ENCODE measurements around the gene PRKG1. TPM values are rescaled to one million over a fixed set of nuclear protein-coding genes. Genes with fewer than 3 reads are reported as not detected.
"Not testable (repeated sequence)": the region's sequence is repeated elsewhere in the genome, so short reads cannot be mapped to it uniquely, and the experiment has no call there.

PRKG1 gene
- total RNA-seq, 1 donor: 67.3 TPM

DNA sequence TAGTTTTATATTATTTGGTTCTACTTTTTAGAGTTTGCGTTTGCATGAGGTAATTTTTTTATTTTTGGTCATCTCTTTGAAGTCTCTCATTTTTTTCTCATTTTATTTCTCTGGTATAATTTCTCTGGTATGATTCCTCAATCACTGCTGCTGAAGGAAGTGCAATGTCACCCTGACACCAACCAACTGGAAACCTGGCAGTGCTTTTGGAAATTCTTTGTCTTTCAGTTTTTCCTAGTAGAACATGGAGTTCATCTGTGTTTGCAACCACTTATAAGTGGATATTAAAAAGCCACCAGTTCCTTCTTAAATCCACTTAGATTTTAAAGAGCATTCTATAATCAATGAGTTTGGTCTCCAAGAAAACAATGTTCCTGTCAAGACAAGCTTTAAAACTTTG is 291.8 kb downstream of the PRKG1 start:
- DNase-seq (ENCODE audit: low read depth in 2 of 3, low spot score in 2 of 3): no peak

DNA sequence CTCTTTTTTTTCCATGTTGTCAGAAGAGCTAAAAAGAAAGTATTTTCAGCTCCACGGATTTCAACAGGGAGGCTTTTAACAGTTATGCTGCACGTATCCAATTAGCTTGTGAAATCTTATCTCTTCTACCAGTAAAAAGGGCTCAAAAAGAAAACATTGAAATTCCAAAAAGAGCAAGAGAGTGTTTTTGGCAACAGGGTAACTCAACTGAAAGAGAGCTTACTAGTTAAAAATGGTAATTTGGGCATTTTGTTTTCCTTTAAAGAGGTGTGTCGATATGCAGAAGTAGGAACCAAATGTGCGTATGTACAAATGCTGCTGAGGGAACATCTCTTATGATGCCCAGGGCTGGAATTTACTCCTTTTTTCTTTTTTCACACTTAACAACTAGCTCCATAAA is 292.8 kb downstream of the PRKG1 start:
- no peak for DNase-seq (ENCODE audit: low read depth in 2 of 3, low spot score in 2 of 3)

GRCh38 chr10:51367694-51368093 is 293.4 kb downstream of the PRKG1 start:
- DNase-seq (ENCODE audit: low read depth in 2 of 3, low spot score in 2 of 3): no peak

GRCh38 chr10:51368943-51369342 is 294.7 kb downstream of the PRKG1 start:
- DNase-seq (ENCODE audit: low read depth in 2 of 3, low spot score in 2 of 3): no peak

DNA sequence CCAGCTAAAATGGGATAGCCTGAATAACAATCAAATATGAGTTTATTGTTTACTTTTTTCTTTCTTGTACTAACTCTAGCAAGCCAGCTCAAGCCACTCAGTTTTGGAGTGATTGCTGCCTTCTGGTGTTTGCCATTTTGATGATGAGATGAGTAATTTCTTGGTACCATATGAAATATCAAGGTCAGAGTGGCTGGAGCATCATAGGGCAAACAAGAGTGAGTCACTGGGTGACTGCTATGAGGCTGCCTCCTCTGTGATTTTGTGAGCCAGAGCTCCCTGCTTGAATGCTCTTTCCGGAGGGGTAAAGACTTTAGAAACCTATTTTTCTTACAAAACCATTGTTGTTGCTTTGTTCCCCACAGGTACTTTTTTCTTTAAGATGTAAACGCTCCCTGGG is 295.6 kb downstream of the PRKG1 start:
- no peak for DNase-seq (ENCODE audit: low read depth in 2 of 3, low spot score in 2 of 3)

DNA sequence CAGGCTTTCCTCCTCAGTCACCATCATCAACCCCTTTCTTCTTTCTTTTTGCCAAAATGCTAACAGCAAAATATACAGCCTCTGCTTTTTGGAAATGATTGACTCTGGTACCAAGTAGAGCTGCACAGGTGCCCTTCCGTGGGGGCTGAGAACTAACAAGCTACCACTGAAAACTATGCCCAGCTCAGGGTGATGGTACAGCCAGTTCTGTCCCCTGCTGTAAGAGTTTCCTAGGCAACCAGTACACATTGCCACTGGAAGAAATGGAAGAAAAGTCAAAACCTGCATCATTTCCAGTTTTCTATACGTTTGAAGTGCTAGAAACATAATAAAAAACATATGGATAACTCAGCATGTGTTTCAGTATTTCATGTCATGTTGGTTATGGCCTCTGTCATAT is 297.5 kb downstream of the PRKG1 start:
- no peak for DNase-seq (ENCODE audit: low read depth in 2 of 3, low spot score in 2 of 3)

DNA sequence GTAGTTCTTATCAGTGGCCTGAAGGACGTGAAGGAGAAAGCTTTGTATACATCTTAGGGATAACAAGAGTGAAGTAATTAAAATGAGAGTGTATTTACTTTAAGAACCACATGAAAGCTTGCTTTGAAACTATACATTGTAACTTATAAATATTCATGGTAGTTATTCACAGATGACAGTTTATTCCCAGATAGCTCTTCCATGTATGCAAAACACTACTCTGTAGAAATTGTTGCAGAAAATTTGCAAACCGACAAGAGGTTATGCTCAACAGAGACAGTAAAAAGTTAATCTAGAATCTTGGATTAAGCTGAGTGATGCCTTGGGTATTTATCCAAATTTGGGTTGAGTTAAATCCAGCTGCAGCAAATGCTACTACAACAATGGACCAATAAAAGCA is 301.5 kb downstream of the PRKG1 start:
- DNase-seq (ENCODE audit: low read depth in 2 of 3, low spot score in 2 of 3): no peak

DNA sequence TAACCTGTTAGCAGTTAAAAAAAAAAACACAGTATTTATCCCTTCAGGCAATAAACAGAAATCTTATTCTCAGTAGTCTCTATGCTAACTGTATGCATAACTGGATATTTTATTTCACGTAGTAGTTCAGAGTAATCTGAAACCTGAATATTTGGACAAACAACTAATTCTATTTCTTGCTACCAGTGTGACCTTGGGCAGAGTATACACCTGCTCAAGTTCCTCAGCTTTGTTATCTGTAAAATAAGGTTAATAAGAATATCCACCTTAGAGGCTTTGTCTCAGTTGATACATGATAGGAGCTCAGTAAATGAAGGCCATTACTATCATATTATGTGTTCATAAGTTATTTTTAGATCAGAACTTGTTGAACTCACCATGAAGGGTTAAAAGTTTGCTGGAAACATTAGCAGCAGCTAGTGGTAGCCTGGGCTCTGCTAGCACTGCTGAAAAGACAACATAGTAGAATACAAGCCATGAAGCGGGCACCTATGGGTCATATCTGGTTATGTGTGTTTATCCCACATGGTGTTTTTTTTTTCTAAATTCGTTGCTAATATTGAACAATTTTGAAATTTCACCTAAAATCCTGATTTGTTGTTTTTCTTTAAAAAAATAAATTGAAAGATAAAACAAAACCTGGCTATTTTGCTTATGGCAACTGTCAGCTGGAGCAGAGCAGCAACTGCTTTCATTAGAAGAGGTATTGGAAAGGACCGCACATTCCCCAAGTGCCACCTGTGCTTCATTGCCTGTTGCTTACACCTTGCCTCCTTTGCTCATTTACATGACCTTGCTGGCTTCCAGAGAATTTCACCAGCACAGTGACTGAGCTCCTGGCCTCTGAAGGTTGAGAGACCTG is 303.0 kb downstream of the PRKG1 start:
- no peak for DNase-seq (ENCODE audit: low read depth in 2 of 3, low spot score in 2 of 3)

DNA sequence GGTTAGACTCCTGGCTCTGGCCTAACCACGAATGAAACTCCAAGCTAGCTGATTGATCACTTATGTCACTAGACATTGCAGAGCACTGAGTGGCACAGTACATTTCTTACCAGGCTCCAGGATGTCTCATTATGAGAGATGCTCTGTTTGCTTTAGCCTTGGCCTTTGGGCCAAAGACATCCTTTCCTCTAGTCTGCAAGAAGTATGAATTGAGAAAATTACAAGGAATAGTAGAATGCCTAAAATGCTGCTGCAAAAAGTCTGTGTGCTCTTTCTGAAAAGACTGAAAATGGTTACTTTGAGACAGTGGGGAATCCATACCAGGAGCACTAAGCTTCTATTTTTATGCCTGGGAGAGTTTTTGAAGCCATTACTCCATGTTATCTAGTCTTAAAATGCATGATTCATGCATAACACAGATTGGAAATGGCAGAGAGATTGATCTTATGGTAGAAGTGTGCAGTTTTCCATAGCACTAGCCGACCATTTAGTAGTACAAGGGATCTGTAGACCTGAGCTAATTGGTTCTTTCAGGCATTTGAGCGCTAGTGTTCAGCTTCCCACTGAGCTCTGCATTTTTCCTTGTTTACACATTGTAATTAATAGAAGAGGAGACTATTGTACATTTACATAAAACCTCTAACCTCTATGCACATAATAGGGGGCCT is 303.8 kb downstream of the PRKG1 start:
- DNase-seq (ENCODE audit: low read depth in 2 of 3, low spot score in 2 of 3): no peak

GRCh38 chr10:51382181-51382580 is 307.9 kb downstream of the PRKG1 start:
- no peak for DNase-seq (ENCODE audit: low read depth in 2 of 3, low spot score in 2 of 3)

DNA sequence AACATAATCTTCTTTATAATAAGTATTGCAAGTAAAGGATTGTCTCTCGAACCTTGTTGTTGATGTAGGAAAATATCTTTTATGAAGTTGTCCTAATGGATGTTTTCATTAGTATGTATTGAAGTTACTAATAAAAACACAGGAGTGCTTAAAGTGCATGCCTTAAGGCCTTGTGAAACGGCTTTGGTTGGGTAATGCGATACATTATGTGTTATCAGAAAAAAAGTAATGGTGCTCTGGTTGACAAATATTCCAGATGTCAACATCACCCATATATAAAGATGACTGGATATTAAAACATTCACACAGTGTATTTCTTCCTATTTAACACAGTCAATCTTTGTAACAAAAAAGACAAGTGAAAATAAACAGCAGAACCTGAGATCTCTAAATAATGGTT is 310.7 kb downstream of the PRKG1 start:
- no peak for DNase-seq (ENCODE audit: low read depth in 2 of 3, low spot score in 2 of 3)

GRCh38 chr10:51386248-51386885 is 312.1 kb downstream of the PRKG1 start:
- no peak for DNase-seq (ENCODE audit: low read depth in 2 of 3, low spot score in 2 of 3)

GRCh38 chr10:51389415-51390321 is 315.4 kb downstream of the PRKG1 start:
- peak in 2 of 3 donors; percentile 25 to 61 for DNase-seq (ENCODE audit: low read depth in 2 of 3, low spot score in 2 of 3)

- DNase-seq (ENCODE audit: low read depth in 2 of 3, low spot score in 2 of 3): not testable (repeated sequence)
Measured at GRCh38 chr10:51393006-51393405, 318.7 kb downstream of the PRKG1 start.

GRCh38 chr10:51394039-51394438 is 319.8 kb downstream of the PRKG1 start:
- DNase-seq (ENCODE audit: low read depth in 2 of 3, low spot score in 2 of 3): no peak

DNA sequence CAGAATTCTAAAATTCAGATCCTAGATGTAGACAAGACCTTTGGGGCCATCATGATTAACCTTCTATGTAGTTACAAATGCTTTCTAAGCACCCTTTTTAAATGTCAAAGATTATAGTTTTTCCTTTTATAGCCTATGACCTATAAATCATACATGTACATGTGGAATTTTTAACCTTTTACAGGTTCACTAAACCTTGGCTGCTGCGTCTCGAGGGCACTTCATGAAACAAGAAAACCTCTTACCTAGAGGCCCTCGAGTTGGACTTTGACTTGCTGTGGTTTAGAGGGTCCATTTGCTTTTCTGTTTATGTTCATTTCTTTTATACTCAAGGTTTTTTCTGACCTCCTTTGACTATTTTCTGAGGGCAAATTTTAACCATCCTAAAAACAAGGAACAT is 323.0 kb downstream of the PRKG1 start:
- DNase-seq (ENCODE audit: low read depth in 2 of 3, low spot score in 2 of 3): no peak

DNA sequence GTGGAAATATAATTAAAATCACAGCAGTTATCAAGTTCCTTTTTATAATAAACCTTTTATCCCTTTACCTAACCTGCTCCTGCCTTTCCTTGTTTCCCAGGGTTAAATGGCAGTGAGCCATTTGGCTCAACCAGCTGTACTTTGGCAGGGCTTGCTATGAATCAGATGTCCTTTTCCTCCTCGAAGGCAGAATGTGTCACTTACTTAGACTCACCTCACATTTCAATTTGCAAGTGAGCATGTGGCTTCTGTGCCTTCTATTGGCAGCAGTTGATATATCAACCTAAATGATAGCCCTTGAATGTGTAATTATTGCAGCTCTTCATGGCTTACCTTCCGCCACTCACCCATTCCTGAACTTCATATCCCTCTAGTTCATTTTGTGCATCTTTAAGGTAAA is 323.4 kb downstream of the PRKG1 start:
- DNase-seq (ENCODE audit: low read depth in 2 of 3, low spot score in 2 of 3): no peak

- DNase-seq (ENCODE audit: low read depth in 2 of 3, low spot score in 2 of 3): no peak
Measured at GRCh38 chr10:51399840-51400239, 325.6 kb downstream of the PRKG1 start.

- no peak for DNase-seq (ENCODE audit: low read depth in 2 of 3, low spot score in 2 of 3)
Measured at GRCh38 chr10:51400392-51401096, 326.3 kb downstream of the PRKG1 start.

DNA sequence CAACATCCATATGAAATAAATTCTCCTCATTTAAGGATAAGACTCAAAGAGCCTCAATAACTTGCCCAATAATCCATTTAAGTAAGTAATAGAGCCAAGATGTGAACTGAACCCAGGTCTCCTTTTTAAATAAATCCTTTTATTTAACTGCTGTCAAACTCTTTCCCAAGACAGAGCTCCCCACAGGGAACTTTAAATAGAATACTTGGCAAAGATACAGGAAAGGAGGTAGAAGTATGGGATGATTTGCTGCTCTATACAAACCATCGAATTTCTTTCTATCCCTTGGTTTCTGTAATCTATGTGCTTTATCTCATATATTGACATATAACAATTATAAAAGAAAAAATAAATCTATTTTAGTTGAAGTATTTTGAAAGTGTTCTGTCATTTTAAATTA is 329.2 kb downstream of the PRKG1 start:
- DNase-seq (ENCODE audit: low read depth in 2 of 3, low spot score in 2 of 3): no peak
